HG02938 (cell line): ENCODE measurements around the gene MOSMO.
"Not testable (repeated sequence)": the region's sequence is repeated elsewhere in the genome, so short reads cannot be mapped to it uniquely, and the experiment has no call there.

Source experiments
- ATAC-seq: cut with Tn5 transposase; IDR thresholded peaks from one replicate; pipeline ENCODE4 v1.9.1; 2021; ENCODE audit warnings: mild to moderate bottlenecking, moderate library complexity; ENCODE audit not compliant: unreplicated experiment

Gene MOSMO

DNA sequence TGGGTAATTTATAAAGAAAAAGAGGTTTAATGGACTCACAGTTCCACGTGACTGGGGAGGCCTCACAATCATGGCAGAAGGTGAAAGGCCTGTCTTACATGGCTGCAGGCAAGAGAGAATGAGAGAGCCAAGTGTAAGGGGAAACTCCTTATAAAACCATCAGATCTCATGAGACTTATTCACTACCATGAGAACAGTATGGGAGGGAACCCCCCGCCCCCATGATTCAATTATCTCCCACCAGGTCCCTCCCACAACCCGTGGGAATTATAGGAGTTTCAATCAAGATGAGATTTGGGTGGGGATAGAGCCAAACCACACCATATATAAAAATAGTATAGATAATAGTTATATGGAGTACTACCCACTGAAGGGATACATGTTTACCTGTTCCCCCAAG, 36.0 kb downstream of the MOSMO start:
- not testable (repeated sequence) for ATAC-seq

DNA sequence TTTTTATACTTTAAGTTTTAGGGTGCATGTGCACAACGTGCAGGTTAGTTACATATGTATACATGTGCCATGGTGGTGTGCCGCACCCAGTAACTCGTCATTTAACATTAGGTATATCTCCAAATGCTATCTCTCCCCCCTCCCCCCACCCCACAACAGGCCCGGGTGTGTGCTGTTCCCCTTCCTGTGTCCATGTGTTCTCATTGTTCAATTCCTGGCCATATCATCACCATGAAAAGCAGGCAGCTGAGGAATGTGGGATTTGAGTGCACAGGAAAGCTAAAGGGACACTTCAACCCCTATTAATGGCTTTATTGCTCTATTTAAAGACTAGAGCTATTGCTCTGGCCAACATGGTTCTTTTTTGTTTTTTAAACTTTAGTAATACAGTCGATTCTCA, 38.0 kb downstream of the MOSMO start:
- ATAC-seq: not testable (repeated sequence)

- no peak for ATAC-seq
These were observed 43.1 kb downstream of the MOSMO start for GRCh38 chr16:22050963-22051362.

GRCh38 chr16:22052980-22053379, 45.1 kb downstream of the MOSMO start:
- ATAC-seq: no peak

GRCh38 chr16:22053921-22054341, 46.0 kb downstream of the MOSMO start:
- no peak for ATAC-seq

- ATAC-seq: no peak
These were observed 47.1 kb downstream of the MOSMO start for GRCh38 chr16:22054847-22055590.

GRCh38 chr16:22055881-22056280, 48.0 kb downstream of the MOSMO start:
- no peak for ATAC-seq

DNA sequence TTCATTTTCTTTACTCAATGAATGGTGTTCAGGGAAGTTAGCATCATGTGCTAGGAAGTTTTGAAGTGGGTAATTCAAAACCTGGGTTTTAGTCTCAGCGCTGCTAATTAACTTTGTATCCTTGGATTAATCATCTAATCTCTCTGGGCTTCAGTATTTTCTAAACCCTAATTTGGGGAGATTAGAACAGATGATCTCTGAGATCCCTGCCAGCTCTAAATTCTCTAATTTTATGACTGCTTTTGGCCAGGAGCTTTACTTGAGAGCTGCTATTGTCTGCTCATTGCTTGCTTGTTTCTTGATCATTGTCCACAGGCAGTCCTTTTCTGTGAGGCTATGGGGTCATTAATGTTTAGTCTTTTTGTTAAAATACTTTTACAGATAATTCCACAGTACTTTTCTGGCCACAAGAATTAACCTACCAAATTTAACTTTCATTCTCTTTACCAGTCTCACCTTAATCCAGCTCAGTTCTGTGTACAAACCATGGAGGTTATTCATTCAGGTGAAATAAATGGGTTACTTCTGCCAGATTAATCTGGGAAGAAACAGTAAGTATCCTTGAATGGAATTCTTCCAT, 56.1 kb downstream of the MOSMO start:
- no peak for ATAC-seq

DNA sequence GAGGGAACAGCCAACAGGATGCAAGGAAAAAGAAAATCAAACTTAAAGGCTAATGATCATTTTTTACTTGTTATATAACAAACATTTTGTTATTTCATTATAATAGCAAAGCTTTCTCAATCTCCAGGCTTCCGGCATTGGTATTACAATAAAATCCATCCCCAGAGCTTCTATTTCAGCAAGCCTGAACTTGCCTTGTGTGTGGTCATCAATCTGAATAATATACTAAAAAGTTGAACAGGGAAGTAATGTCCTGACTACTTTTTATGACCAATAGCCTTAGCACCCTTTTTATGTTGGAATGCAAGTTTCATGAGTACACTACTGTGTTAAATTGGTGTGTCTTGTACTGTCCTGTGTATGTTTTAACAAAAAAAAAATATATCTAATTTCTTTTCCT, 57.3 kb downstream of the MOSMO start:
- no peak for ATAC-seq

DNA sequence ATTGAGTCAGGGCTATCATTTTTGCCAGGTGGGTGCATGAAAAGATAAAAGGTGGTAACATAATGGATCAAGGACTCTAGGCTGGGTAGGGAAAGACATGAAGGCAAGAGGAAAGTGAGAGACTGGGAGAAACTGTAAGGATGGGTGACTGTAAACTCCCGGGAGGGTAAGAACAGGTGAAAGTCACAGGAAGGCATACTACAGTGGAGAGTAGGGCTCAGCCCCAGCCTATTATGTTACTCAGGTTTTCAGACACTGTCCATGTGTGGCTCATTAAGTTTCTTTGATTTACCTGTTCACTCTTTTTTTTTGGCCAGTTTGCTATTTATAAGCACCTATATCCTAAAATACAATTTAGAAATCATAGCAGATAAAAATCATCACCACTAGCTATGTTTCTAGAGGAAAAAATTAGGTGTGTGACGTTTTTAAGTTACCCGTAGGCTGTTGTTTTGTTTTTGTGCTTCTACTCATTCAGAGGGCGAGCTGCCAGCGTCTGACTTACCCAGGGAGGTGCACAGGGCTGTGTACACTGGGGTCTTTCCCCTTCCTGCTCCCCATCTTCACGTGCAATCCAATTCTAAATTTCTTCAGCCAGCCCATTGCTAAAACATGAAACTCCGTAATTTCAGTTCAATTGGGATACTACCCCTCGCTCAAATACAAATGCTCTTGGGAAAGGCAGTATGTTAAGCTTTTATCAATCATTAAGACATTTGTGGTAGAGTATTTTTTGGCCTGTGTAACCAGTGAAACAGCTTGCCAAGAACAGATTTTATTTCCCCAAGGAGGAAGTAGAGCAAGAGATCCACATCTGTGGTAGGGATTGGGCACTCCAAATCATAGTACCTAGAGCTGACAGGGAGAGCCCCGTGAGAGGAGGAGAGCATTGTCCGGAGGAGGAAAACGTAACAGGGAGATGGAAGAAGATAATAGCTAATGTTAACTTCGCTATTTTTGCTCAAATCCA, 62.7 kb downstream of the MOSMO start:
- no peak for ATAC-seq

DNA sequence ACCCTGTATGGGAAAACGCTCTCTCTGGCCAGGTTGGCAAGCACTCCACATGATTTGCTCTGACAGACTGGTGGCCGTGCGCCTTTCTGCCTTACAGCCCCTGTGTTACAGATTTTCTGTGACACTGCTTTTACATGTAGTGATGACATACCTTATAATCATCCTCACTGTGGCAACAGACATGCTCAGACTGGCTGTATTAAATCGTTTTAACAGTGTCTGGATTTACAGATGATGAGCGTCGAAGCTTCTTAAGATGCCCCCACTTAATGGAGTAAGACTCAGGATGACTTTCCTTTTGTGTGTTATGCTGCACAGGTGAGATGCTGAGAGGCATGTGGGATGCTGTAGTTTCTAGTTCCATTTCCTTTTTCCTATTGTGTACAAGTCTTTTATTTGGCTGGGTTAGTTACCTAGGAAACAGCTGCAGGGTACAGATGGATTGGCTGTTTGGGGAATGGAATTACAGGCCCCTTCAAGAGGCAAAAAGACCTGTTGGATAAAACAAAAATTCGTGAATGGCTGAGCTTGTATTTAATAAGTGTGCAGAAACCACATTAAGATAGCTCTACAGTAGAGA, 63.5 kb downstream of the MOSMO start:
- ATAC-seq: no peak

DNA sequence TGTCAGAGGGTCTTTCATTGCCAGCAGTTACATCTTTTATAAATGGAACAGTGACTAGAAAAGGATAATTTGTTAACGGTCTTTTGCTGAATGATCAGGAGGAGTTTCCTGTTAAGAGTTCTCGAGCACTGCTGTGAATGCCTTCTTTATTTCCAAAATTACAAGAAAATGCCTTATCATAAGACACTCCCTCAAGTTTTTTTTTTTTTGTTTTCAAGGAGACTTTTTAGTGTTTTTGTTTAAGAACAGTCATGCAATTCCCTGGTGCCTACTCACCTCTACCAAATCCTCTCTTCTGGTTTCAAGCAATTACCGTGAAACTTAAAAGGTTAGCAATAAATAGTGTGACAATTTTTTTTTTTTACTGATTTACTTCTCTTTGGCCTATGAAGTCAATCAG, 65.4 kb downstream of the MOSMO start:
- ATAC-seq: no peak

DNA sequence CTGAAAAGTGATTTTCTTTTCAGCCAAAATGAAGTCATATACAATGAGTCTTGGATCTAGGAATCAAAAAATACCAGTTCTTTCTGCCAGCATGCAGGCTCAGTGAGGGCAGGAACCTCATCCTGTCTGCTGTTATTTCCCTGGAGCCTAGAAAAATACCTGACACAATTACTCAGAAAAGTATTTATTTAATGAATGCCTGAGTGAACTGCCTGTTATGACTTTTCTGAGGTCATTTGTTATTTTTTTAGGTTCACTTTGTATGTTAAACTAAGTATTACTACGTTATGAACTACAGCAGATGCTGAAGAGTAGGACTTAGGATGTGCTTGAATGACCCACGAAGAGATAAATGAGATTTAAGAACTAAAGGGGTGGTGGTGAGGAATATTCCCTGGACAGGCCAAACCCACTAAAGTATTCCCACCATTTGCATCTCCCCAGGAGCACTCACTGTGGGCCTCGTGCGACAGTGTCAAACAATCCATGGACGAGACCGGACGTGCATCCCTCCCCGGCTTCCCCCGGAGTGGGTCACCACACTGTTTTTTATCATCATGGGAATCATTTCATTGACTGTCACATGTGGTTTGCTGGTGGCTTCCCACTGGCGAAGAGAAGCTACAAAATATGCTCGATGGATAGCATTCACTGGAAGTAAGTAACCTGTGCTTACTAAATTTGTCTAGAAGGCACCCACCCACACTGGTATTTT, 67.3 kb downstream of the MOSMO start:
- ATAC-seq: no peak

GRCh38 chr16:22075776-22076175, 67.9 kb downstream of the MOSMO start:
- ATAC-seq: no peak

- ATAC-seq: no peak
These were observed 69.9 kb downstream of the MOSMO start for GRCh38 chr16:22077700-22078313.

GRCh38 chr16:22078656-22079055, 70.7 kb downstream of the MOSMO start:
- ATAC-seq: no peak

DNA sequence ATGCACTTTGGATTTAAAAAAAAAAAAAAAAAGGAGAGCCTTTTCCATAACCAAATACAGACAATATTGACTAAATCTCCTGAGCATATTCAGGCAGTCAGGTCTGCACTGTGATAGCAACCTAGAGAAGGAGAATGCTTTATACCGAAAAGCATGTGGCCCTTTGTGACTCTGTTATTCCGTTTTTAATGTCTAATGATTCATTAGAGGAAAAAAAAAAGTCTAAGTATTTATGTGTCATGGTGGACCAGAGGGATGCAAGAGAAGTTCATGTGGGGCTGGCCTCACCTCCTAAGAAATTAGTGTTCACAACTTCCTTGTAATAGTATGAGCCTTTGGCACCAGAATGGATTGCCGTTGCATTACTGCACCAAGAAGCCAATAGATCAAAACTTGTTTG, 73.1 kb downstream of the MOSMO start:
- ATAC-seq: no peak

DNA sequence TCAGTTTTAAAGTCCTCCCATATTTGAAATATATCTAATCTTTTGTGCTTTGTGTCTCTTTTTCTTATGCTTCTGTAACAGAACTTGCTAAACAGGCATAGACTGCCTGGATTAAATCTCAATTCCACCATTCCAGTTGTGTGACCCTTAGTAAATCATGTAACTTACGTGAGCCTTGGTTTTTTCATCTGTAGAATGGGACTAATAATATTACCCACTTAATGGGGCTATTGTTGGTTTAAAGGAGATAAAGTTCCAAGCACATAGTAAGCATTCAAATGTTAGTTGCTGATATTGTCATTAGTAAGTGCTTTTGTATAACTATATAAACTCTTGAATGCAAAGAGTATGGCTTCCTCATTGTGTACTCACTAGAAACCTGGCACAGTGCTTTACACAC, 78.5 kb downstream of the MOSMO start:
- no peak for ATAC-seq

GRCh38 chr16:22088642-22089041, 80.7 kb downstream of the MOSMO start:
- no peak for ATAC-seq

DNA sequence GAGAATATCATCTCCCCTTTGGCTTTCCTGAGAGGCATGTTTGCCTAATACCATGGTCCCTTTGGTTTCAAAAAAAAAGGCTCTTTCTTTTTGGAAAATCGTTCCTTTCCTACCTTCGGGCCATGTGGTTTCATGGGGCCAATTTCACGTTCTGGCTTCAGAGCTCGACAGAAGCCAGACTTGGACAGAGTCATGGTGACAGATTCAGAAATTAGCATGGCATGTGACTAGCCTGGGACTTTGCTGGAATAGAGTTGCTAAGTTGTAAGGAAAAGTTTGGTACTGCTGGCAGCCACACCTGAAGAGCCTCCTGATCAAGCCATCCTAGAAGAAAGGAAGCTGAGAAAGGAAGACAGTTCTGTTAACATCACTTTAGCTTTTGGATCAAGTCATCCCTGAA, 82.0 kb downstream of the MOSMO start:
- no peak for ATAC-seq
